ENCODE data around the gene GPATCH1. TPM values are rescaled to one million over a fixed set of nuclear protein-coding genes. Genes with fewer than 3 reads are reported as not detected.

Gene GPATCH1
- total and polyA plus RNA-seq, 10 of the 15 experiments (the other 5 are each of a cell fraction or from before 2014, with no cell fraction given): 4.5 to 9.6 (median 7.2) TPM

GRCh38 chr19:33129901-33130300 lies 48.9 kb downstream of the GPATCH1 start:
- ChIA-PET SMC1A (ENCODE audit: uncharacterized antibody, unreplicated experiment) (no interaction called here), CTCF (interaction anchor here (1.1 kb wide), 1 partner anchor 54 kb away, joined by 3 read pairs; no protein-coding TSS in a partner anchor), POLR2A (interaction anchor here (0.6 kb wide), 2 partner anchors 24 to 255 kb away, joined by 3 to 4 read pairs; no protein-coding TSS in a partner anchor), RAD21 (ENCODE audit: unreplicated experiment) (interaction anchor here (2.0 kb wide), 1 partner anchor 54 kb away, joined by 4 read pairs; no protein-coding TSS in a partner anchor)
- no peaks in the 10 kb centered on the region for H3K79me2 ChIP-seq (ENCODE audit: control insufficient read depth, insufficient read depth, low read length)
- H3K27ac ChIP-seq (ENCODE audit: control insufficient read depth, insufficient read depth): no peak overlapping the region
- TF ChIP-seq EP300 (IDR thresholded peaks at IDR 0.05; ENCODE audit: borderline replicate concordance in 1 of 2, control insufficient read depth in 1 of 2, low read depth in 2 of 2, low read length in 2 of 2): no peak
- no peak for TF ChIP-seq SKIL (IDR thresholded peaks at IDR 0.05; ENCODE audit: low read depth, poor library complexity, severe bottlenecking)
- intact Hi-C loops (cut with micrococcal nuclease; ENCODE audit: unreplicated experiment) (loop anchor here (5.0 kb wide), 2 partner anchors 47 to 277 kb away; no protein-coding TSS in a partner anchor), in situ Hi-C loops (cut with MboI) (no loop called here)
- no peaks in the 10 kb centered on the region for H4K20me1 ChIP-seq (ENCODE audit: control insufficient read depth, insufficient read depth)
- DNase-seq (ENCODE audit: low read depth, low spot score) (no peak), ATAC-seq (no peak), FAIRE-seq (no peak)
- no peaks in the 10 kb centered on the region for H3K9me3 ChIP-seq (replicated peaks; ENCODE audit: control insufficient read depth, insufficient read depth, low read length)
- no TSS peak for BruUV-seq (replicated peaks)
- no peaks in the 10 kb centered on the region for H3K27me3 ChIP-seq (replicated peaks in 1 of 2; ENCODE audit: control insufficient read depth in 2 of 2, insufficient read depth in 2 of 2, low read length in 1 of 2)
- H3K36me3 ChIP-seq (ENCODE audit: control insufficient read depth in 2 of 2, insufficient read depth in 2 of 2, low read length in 1 of 2): peaks cover 0 to 3% of the 10 kb centered on the region in 2 experiments; a peak in 1 of 4 replicates
- H3K4me1 ChIP-seq (ENCODE audit: control insufficient read depth, insufficient read depth, low read length): no peaks in the 10 kb centered on the region
- WGBS (ENCODE audit: insufficient coverage, insufficient replicate concordance, low lambda C conversion rate, missing lambda C conversion rate): 91% methylated on average over 6 of the region's 6 CpGs
- no peak overlapping the region for H3K4me3 ChIP-seq
- no peak overlapping the region for H3K4me2 ChIP-seq (ENCODE audit: control insufficient read depth, insufficient read depth)
- H2AFZ ChIP-seq (ENCODE audit: control insufficient read depth, low read depth, low read length): no peak overlapping the region
- no peak overlapping the region for H3K9ac ChIP-seq (ENCODE audit: control insufficient read depth, insufficient read depth, low read length)

- Histone ChIP-seq H3K9me3 (replicated peaks; ENCODE audit: control insufficient read depth, insufficient read depth, low read length) (no peaks in the 10 kb centered on the region), H3K27me3 (replicated peaks in 1 of 2; ENCODE audit: control insufficient read depth in 2 of 2, insufficient read depth in 2 of 2, low read length in 1 of 2) (no peaks in the 10 kb centered on the region), H3K36me3 (ENCODE audit: control insufficient read depth in 2 of 2, insufficient read depth in 2 of 2, low read length in 1 of 2) (peaks cover 0 to 3% of the 10 kb centered on the region in 2 experiments; a peak in 1 of 4 replicates), H3K4me2 (ENCODE audit: control insufficient read depth, insufficient read depth) (no peak overlapping the region), H3K4me3 (no peak overlapping the region), H3K4me1 (ENCODE audit: control insufficient read depth, insufficient read depth, low read length) (no peaks in the 10 kb centered on the region), H3K79me2 (ENCODE audit: control insufficient read depth, insufficient read depth, low read length) (no peaks in the 10 kb centered on the region), H3K9ac (ENCODE audit: control insufficient read depth, insufficient read depth, low read length) (no peak overlapping the region), H3K27ac (ENCODE audit: control insufficient read depth, insufficient read depth) (no peak overlapping the region), H2AFZ (ENCODE audit: control insufficient read depth, low read depth, low read length) (no peak overlapping the region), H4K20me1 (ENCODE audit: control insufficient read depth, insufficient read depth) (no peaks in the 10 kb centered on the region)
- RAD21 ChIA-PET (ENCODE audit: unreplicated experiment): interaction anchor here (2.0 kb wide), 1 partner anchor 54 kb away, joined by 4 read pairs; no protein-coding TSS in a partner anchor
- ATAC-seq (no peak), FAIRE-seq (no peak), DNase-seq (ENCODE audit: low read depth, low spot score) (no peak)
- SMC1A ChIA-PET (ENCODE audit: uncharacterized antibody, unreplicated experiment): no interaction called here
- in situ Hi-C loops (cut with MboI) (no loop called here), intact Hi-C loops (cut with micrococcal nuclease; ENCODE audit: unreplicated experiment) (no loop called here)
- CTCF ChIA-PET: interaction anchor here (1.1 kb wide), 1 partner anchor 53 kb away, joined by 3 read pairs; no protein-coding TSS in a partner anchor
- POLR2A ChIA-PET: no interaction called here
- 94% methylated on average over 6 of the region's 6 CpGs for WGBS (ENCODE audit: insufficient coverage, insufficient replicate concordance, low lambda C conversion rate, missing lambda C conversion rate)
- BruUV-seq (replicated peaks): no TSS peak
- TF ChIP-seq RCOR1 (conservative IDR thresholded peaks at IDR 0.05; ENCODE audit: low read depth, low read length) (no peak), WRNIP1 (IDR thresholded peaks at IDR 0.05; ENCODE audit: borderline replicate concordance, low read depth, low read length) (no peak), MAX (IDR thresholded peaks at IDR 0.05; ENCODE audit: low read depth, low read length) (no peak), SP1 (IDR thresholded peaks at IDR 0.05; ENCODE audit: low read depth, low read length) (no peak), ASH2L (IDR thresholded peaks at IDR 0.05; ENCODE audit: borderline replicate concordance, low read depth) (no peak), NFYB (IDR thresholded peaks at IDR 0.05; ENCODE audit: insufficient read depth, low read depth, low read length) (no peak), E4F1 (IDR thresholded peaks at IDR 0.05; ENCODE audit: borderline replicate concordance, partially characterized antibody) (no peak)
Measured at GRCh38 chr19:33130433-33130832, 49.5 kb downstream of the GPATCH1 start.
